ENCODE measurements around the gene ADORA2A. TPM values are rescaled to one million over a fixed set of nuclear protein-coding genes. Genes with fewer than 3 reads are reported as not detected.

The ADORA2A gene
- total RNA-seq, 1 experiment from 2014 or later: 3.5 TPM

DNA sequence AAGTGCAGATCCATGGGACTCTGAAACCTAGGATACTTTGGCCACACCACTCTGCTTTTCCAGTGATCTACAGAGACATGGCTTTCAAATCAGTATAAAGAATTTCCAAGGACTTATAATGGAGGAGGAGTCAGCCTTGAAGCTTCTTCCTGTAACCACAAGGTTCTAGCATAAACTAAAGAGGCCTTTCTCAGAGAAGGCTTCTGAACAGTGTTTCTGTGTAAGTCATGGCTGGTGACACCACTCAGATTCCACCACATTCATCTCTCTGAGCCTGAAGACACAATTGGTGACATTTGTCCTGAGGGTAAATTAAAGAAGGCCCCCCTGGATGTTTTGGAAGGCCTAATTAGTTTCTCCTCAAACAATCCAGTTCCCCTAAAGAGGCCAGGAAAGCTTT lies 29.0 kb upstream of the ADORA2A start:
- Histone ChIP-seq H2BK120ac (ENCODE audit: low read depth, low read length, poor library complexity, severe bottlenecking) (no peak overlapping the region), H3K4ac (ENCODE audit: low read depth, low read length) (no peak overlapping the region), H3K4me1 (ENCODE audit: insufficient read depth, low read length) (no peaks in the 10 kb centered on the region), H3T11ph (ENCODE audit: low read length) (no peak overlapping the region), H2BK15ac (ENCODE audit: low read depth, low read length) (no peak overlapping the region), H3K9me3 (ENCODE audit: control insufficient read depth, low read depth, low read length) (no peaks in the 10 kb centered on the region), H3K4me2 (ENCODE audit: insufficient read depth, insufficient read length, low read length) (no peak overlapping the region), H3K14ac (ENCODE audit: insufficient read depth, low read length) (no peak overlapping the region), H3K27me3 (ENCODE audit: insufficient read depth, low read length) (no peaks in the 10 kb centered on the region), H2BK20ac (ENCODE audit: low read depth, low read length, poor library complexity, severe bottlenecking) (no peak overlapping the region), H4K20me1 (ENCODE audit: control insufficient read depth, insufficient read depth, insufficient read length) (no peaks in the 10 kb centered on the region), H3K23ac (ENCODE audit: insufficient read length, low read depth, low read length) (no peak overlapping the region), H4K5ac (ENCODE audit: insufficient read length, low read depth, low read length) (no peak overlapping the region), H3K79me1 (ENCODE audit: insufficient read depth, low read depth, low read length, poor library complexity, severe bottlenecking) (no peaks in the 10 kb centered on the region), H3K27ac (ENCODE audit: insufficient read length, low read depth, low read length) (no peak overlapping the region), H3K23me2 (ENCODE audit: insufficient read length, low read depth, low read length, poor library complexity, severe bottlenecking) (no peaks in the 10 kb centered on the region), H3K9ac (ENCODE audit: extremely low read depth, insufficient read length, low read length) (no peak overlapping the region), H2AFZ (ENCODE audit: low read length) (no peak overlapping the region), H3K56ac (ENCODE audit: insufficient read length, low read depth, low read length) (no peak overlapping the region), H2AK5ac (ENCODE audit: insufficient read length, low read length) (no peak overlapping the region), H2BK12ac (ENCODE audit: insufficient read length, low read depth, low read length) (no peak overlapping the region), H3K79me2 (ENCODE audit: insufficient read depth, low read length) (no peaks in the 10 kb centered on the region), H3K18ac (ENCODE audit: insufficient read length, low read depth, low read length) (no peak overlapping the region), H4K8ac (replicated peaks; ENCODE audit: insufficient read length, low read depth, low read length) (no peak overlapping the region), H4K91ac (ENCODE audit: insufficient read length, low read depth, low read length) (no peak overlapping the region), H2BK5ac (ENCODE audit: insufficient read length, low read length) (no peak overlapping the region)
- TF ChIP-seq, protein P1, sequence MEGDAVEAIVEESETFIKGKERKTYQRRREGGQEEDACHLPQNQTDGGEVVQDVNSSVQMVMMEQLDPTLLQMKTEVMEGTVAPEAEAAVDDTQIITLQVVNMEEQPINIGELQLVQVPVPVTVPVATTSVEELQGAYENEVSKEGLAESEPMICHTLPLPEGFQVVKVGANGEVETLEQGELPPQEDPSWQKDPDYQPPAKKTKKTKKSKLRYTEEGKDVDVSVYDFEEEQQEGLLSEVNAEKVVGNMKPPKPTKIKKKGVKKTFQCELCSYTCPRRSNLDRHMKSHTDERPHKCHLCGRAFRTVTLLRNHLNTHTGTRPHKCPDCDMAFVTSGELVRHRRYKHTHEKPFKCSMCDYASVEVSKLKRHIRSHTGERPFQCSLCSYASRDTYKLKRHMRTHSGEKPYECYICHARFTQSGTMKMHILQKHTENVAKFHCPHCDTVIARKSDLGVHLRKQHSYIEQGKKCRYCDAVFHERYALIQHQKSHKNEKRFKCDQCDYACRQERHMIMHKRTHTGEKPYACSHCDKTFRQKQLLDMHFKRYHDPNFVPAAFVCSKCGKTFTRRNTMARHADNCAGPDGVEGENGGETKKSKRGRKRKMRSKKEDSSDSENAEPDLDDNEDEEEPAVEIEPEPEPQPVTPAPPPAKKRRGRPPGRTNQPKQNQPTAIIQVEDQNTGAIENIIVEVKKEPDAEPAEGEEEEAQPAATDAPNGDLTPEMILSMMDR (conservative IDR thresholded peaks at IDR 0.05): no peak
- H3K9me3 Mint-ChIP-seq: no peaks in the 10 kb centered on the region
- H3K27me3 Mint-ChIP-seq (ENCODE audit: low read depth): no peaks in the 10 kb centered on the region
- peaks cover 11 to 36% (median 24%) of the 10 kb centered on the region in 3 experiments; a peak in 5 of 7 replicates for H3K36me3 Mint-ChIP-seq (ENCODE audit: insufficient read depth in 1 of 3, low read depth in 3 of 3)
- DNase-seq: no peak
- peak overlapping the region in 2 of 3 experiments; percentile 20 to 27; a peak in 2 of 7 replicates for H3K27ac Mint-ChIP-seq
- no peaks in the 10 kb centered on the region for H3K4me1 Mint-ChIP-seq
- H3K4me3 Mint-ChIP-seq: no peak overlapping the region

Measured in H9 (cell line).